ELR (cell line): Measurements from ENCODE around the gene DBT.
"Not testable (repeated sequence)": the region's sequence is repeated elsewhere in the genome, so short reads cannot be mapped to it uniquely, and the experiment has no call there.

ENCODE experiments used
- DNase-seq: peaks from one replicate; pipeline ENCODE4 v3.0.0-alpha.2; 2015; ENCODE audit warnings: low read depth

DBT gene

GRCh38 chr1:100250807-100251206 is 1.2 kb upstream of the DBT start:
- DNase-seq: no peak

- DNase-seq: no peak
Measured at GRCh38 chr1:100250264-100250663, 630 bp upstream of the DBT start.

GRCh38 chr1:100249155-100249536 is 488 bp downstream of the DBT start:
- DNase-seq: peak; percentile 8

- no peak for DNase-seq
Measured at GRCh38 chr1:100246738-100247137, 2.9 kb downstream of the DBT start.

GRCh38 chr1:100240631-100241030 is 9.0 kb downstream of the DBT start:
- DNase-seq: no peak

GRCh38 chr1:100239961-100240360 is 9.7 kb downstream of the DBT start:
- DNase-seq: no peak

- DNase-seq: no peak
Measured at GRCh38 chr1:100237091-100237490, 12.5 kb downstream of the DBT start.

- DNase-seq: peak; percentile 15
Measured at GRCh38 chr1:100234432-100234831, 15.2 kb downstream of the DBT start.

GRCh38 chr1:100233566-100233965 is 16.1 kb downstream of the DBT start:
- not testable (repeated sequence) for DNase-seq

GRCh38 chr1:100232156-100232555 is 17.5 kb downstream of the DBT start:
- DNase-seq: no peak

- no peak for DNase-seq
Measured at GRCh38 chr1:100231721-100232120, 17.9 kb downstream of the DBT start.

GRCh38 chr1:100230765-100231164 is 18.9 kb downstream of the DBT start:
- no peak for DNase-seq

- no peak for DNase-seq
Measured at GRCh38 chr1:100229681-100230443, 19.8 kb downstream of the DBT start.

GRCh38 chr1:100222428-100222827 is 27.2 kb downstream of the DBT start:
- DNase-seq: no peak

- DNase-seq: peak; percentile 44
Measured at GRCh38 chr1:100219883-100220282, 29.8 kb downstream of the DBT start.

GRCh38 chr1:100219457-100219856 is 30.2 kb downstream of the DBT start:
- no peak for DNase-seq

GRCh38 chr1:100217834-100218233 is 31.8 kb downstream of the DBT start:
- DNase-seq: no peak

GRCh38 chr1:100215101-100215500 is 34.5 kb downstream of the DBT start:
- DNase-seq: no peak

GRCh38 chr1:100213141-100213540 is 36.5 kb downstream of the DBT start:
- DNase-seq: no peak

GRCh38 chr1:100206301-100206700 is 43.3 kb downstream of the DBT start:
- DNase-seq: no peak

- DNase-seq: not testable (repeated sequence)
Measured at GRCh38 chr1:100205593-100205992, 44.0 kb downstream of the DBT start.

GRCh38 chr1:100205103-100205502 is 44.5 kb downstream of the DBT start:
- not testable (repeated sequence) for DNase-seq

GRCh38 chr1:100202703-100203102 is 46.9 kb downstream of the DBT start:
- not testable (repeated sequence) for DNase-seq

GRCh38 chr1:100200060-100200459 is 49.6 kb downstream of the DBT start:
- DNase-seq: not testable (repeated sequence)
